D341Med (cell line): ENCODE measurements around the gene ZNF587B.
"Not testable (repeated sequence)": the region's sequence is repeated elsewhere in the genome, so short reads cannot be mapped to it uniquely, and the experiment has no call there.

Experiments
- DNase-seq: peaks from one replicate; pipeline ENCODE4 v3.0.0; 2012; ENCODE audit warnings: low spot score

Gene ZNF587B

DNA sequence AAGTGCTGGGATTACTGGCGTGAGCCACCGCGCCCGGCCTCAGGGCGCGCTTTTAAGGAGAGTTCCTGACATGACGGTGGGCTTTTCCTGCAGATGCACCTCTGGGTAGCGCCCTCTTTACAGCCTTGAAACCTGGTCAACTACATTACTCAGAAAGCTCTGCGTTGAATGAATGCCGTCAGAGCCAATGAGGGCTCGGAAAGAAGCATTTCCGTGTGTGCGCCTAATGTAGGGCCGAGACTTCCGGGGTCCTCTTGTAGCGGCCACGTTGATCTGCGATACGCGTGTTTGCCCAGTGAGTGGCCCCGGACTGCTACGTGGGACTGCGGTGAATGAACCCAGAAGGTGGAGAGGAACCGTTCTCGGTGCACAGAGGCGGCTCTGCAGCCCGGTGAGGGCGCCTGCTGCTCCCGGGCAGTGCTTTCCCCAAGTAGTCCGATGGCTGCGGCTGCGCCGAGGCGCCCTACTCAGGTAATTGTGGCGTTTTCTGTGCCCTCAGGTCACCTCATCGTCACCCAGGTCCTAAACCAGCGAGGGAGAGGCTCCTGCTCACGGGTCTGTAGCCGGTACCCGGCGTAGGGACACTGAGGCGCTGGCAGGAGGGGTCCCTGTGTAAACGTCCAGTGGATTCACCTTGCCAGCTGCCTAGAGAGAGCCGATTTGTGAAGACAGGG is 10.5 kb upstream of the ZNF587B start:
- peak; percentile 90 for DNase-seq

DNA sequence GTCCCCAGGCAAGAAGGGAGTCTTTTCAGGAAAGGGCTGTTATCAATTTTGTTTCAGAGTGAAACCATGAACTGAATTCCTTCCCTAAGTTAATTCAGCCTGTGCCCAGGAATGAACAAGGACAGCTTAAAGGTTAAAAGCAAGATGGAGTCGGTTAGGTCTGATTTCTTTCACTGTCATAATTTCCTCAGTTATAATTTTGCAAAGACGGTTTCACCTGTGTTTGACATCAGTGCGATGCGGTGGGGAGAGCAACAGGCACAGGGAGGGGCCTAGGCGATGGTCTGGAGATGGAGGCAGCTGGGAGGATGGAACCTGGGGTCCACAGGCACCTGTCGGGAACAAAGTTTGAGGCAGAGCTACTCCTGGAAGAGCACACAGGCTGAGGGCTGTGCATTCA is 9.5 kb upstream of the ZNF587B start:
- DNase-seq: no peak

DNA sequence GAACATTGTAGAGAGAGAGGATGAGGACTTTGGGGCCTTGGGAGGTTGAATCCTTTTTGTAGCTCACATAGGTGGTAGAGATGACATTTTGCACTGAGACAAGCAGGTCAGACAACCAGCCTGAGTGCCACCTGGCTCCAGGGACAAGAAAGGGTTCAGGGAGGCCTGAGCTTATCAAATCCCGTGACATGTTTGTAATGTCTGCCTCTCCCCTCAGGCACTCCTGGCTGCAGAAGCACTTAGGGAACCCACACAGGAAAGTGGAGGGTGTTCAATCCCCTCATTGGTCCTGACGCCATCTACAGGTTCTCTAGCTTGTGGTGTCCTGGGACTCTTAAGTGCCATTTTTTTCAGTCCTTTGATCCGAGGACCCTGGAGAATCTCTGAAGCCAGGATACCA is 9.0 kb upstream of the ZNF587B start:
- DNase-seq: not testable (repeated sequence)

DNA sequence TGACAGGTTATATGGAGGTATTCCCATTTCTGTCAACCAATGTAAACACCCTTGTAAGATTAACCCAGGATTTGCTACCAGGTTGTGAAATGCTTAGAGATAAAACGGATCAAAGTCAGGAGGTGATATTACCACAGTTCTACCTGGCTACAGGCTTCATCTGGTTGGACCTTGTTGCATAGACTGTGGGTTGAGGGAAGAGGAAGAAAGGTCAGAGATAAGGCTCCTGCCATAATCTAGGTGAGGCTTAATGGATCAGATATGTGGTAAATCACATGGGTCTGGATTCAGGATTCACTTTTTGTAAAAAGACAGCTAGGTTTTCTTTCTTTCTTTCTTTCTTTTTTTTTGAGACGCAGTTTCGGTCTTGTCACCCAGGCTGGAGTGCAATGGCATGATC is 8.6 kb upstream of the ZNF587B start:
- not testable (repeated sequence) for DNase-seq

DNA sequence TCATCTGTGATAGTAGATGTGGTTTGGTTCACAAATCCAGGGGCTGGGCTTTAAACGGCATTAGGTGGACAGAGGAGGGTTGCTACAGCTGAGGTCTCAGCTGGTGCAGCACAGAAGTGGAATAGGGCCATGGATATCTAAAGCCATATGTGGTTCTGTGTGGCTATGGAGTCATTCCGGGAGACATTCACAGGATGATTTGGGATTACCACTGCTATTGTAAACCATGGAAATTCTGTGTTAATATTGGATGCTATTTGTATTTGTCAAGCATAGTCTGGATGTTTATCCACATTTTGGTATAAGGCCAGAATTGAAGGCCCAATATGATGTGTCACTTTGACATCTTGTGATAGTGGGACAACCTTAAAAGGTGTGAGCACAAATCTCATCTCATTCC is 6.9 kb upstream of the ZNF587B start:
- DNase-seq: not testable (repeated sequence)

DNA sequence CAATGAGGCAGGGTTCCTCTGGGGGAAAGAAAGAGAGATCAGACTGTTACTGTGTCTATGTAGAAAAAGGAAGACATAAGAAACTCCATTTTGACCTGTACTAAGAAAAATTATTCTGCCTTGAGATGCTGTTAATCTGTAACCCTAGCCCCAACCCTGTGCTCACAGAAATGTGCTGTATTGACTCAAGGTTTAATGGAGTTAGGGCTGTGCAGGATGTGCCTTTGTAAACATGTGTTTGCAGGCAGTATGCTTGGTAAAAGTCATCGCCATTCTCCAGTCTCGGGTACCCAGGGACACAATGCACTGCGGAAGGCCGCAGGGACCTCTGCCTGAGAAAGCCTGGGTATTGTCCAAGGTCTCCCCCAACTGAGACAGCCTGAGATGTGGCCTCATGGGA is 6.5 kb upstream of the ZNF587B start:
- not testable (repeated sequence) for DNase-seq

DNA sequence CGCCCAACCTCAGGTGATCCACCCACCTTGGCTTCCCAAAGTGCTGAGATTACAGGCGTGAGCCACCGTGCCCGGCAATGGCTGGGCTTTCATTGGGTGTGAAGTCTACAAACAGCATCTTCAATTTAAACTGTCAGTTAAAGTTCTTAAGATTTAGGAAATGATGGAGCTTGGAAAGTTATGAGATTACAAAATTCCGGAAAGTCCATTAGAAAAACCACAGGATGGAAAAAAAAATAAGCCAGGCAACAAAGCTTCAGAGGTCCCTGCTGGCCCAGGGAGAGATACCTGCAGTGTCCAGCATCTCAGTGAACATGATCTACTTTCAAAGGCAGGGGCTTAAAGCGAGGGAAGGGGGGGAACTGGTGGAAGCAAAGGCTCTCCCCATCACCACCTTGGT is 4.6 kb upstream of the ZNF587B start:
- DNase-seq: no peak

DNA sequence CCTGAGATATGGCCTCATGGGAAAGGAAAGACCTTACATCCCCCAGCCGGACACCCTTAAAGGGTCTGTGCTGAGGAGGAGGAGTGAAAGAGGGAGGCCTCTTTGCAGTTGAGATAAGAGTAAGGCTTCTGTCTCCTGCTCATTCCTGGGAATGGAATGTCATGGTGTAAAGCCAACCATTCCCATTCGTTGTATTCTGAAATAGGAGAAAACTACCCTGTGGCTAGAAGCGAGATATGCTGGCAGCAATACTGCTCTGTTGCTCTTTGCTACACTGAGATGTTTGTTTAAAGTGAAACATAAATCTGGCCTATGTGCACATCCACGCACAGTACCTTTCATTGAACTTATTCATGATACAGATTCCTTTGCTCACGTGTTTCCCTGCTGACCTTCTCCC is 783 bp upstream of the ZNF587B start:
- no peak for DNase-seq

DNA sequence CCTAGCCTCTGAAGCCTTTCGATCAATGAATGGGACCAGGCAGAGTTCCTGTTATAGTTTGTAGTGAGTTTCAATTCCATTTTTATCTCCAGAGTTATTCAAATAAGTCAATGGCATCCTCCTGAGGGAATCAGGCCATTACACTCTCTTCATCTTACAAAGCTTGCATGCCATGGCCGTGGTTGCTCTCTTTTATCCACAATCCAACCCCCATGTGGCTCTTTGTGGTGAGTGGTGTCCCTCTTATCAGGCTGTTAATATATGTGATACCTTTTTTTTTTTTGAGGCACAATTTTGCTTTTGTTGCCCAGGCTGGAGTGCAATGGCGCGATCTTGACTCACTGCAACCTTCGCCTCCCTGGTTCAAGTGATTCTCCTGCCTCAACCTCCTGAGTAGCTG is 6.9 kb downstream of the ZNF587B start:
- not testable (repeated sequence) for DNase-seq

DNA sequence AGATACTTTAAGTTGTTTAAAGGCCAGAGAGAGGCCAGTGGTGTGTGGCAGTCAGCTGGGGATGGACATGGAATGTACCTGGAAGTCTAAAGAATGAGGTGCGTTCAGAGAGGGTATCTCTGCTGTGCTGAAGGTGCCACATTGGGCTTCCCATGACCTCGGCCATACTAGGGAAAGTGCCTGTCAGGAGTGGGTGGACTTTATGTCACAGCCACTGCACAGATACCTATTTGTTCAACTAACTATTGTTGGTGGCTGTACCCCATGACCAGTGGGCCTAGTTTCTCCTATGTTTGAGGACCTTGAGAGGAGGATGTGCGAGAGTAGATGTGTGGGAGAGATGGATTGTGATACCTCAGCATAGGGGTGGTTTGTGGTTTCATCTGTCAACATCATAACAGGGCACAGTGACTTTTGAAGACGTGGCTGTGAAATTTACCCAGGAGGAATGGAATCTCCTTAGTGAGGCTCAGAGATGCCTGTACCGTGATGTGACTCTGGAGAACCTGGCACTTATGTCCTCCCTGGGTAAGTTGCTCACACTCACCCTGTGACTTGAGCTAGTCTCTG is 8.6 kb downstream of the ZNF587B start:
- not testable (repeated sequence) for DNase-seq

DNA sequence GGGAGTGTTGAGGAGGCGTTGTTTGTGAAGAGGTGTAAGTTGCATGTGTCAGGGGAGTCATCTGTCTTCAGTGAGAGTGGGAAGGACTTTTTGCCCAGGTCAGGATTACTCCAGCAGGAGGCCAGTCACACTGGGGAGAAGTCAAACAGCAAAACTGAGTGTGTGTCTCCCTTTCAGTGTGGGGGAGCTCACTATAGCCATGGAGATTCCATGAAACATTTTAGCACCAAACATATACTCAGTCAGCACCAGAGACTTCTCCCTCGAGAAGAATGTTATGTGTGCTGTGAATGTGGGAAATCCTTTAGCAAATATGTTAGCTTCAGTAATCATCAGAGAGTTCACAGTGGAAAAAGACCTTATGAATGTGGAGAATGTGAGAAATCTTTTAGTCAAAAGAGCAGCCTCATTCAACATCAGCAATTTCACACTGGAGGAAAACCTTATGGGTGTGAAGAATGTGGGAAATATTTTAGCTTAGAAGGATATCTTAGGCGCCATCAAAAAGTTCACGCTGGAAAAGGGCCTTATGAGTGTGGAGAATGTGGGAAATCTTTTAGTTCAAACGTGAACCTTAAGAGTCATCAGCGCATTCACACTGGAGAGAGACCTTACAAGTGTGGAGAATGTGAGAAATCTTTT is 11.1 kb downstream of the ZNF587B start:
- no peak for DNase-seq

DNA sequence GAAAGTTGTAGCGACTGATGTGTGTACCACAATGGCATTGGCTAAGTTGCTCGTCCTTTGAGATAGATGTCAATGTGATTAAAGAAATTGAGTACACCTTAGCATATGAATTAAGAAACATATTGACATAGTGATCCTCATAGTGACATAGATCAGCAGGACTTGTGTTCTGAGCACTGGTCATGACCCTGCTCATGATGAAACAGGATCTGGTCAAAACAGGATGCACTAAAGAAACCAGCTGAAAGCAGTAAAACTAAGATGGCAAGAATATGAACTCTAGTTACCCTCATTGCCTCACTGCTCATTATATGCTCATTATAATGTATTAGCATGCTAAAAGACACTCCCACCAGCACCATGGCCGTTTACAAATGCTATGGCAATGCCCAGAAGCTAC is 17.1 kb downstream of the ZNF587B start:
- not testable (repeated sequence) for DNase-seq

DNA sequence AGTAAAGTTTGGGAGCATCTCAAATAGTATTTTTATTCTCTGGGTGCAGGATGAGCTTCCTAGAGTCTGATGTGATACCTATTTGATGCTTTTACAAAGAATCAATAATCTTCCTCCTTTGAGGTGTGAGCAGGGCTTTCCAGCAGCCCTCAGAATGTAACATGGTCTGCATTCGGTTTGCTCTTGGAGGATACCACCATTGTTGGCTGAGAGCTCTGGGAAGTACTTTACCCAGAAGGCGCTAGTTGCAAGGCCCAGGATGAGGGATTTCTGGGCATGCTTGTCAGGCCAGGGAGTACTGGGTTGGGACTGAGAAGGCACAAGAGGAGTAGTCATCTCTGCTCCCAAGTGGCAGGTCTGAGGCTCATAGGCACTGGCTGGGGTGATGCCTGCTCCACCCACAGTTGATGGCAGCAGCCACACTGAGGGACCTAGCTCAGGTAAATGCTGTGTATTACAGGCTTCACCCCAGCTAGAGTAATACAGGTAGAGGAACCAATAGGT is 19.1 kb downstream of the ZNF587B start:
- not testable (repeated sequence) for DNase-seq

DNA sequence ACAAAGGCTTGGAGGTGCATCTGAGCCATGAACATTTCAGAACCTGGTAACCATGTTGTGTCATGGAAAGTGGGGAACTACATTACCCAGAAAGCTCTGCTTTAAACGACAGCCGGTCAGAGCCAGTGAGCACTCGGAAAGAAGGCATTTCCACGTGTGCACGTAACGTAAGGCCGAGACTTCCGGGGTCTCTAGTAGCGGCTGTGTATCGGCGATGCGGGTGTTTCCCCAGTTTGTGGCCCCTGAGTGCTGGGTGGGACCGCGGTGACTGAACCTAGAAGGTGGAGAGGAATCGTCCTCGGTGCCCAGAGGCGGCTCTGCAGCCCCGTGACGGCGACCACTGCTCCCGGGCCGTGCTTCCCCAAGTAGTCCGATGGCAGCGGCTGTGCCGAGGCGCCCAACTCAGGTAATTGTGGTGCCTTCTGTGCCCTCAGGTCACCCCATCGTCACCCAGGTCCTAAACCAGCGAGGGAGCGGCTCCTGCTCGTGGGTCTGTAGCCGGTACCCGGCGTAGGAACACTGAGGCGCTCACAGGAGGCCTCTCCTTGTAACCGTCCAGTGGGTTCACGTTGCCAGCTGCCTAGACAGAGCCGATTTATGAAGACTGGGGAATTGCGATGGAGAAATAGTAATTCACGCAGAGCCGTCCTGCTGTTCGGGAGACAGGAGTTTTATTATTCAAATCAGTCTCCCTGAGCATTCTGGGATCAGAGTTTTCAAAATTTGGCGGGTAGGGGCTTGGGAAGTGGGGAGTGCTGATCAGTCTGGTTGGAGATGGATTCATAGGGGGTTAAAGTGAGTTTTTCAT is 19.8 kb downstream of the ZNF587B start, which contains the start of gene ZNF587:
ZNF587 (plus strand) TSS at position 194 of the 808 bp plus-strand sequence; CDS start at position 374, 180 bp downstream.
- DNase-seq: peak; percentile 80

DNA sequence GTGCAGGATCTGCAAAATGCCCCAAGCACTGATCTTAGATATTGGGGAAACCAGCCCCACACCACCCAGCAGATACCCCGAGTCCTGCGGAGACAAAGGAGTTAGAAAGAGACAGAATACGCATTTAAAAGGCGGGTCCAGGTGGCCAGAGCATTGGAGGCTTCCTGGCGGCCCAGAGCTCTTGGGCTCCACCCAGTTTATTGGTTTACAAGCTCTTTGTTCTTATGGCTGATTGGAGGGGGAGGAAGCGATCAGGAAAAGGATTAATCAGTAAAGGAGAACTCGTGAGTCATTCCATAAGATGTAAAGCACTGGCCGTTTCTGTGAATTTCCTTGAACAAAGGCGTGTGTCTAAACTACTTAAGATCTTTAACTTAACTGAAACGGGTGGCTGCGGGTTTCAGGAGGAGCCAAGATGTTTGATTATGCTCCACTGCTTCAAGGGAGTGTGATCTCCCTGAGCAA is 20.5 kb downstream of the ZNF587B start:
- peak; percentile 60 for DNase-seq

DNA sequence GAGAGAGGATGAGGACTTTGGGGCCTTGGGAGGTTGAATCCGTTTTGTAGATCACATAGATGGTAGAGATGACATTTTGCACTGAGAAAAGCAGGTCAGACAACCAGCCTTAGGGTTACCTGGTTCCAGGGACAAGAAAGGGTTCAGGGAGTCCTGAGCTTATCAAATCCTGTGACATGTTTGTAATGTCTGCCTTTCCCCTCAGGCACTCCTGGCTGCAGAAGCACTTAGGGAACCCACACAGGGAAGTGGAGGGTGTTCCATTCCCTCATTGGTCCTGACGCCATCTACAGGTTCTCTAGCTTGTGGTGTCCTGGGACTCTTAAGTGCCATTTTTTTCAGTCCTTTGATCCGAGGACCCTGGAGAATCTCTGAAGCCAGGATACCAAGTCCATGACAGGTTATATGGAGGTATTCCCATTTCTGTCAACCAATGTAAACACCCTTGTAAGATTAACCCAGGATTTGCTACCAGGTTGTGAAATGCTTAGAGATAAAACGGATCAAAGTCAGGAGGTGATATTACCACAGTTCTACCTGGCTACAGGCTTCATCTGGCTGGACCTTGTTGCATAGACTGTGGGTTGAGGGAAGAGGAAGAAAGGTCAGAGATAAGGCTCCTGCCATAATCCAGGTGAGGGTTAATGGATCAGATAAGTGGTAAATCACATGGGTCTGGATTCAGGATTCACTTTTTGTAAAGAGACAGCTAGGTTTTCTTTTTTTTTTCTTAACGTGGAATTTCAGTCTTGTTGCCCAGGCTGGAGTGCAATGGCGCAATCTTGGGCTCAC is 21.9 kb downstream of the ZNF587B start:
- DNase-seq: not testable (repeated sequence)

DNA sequence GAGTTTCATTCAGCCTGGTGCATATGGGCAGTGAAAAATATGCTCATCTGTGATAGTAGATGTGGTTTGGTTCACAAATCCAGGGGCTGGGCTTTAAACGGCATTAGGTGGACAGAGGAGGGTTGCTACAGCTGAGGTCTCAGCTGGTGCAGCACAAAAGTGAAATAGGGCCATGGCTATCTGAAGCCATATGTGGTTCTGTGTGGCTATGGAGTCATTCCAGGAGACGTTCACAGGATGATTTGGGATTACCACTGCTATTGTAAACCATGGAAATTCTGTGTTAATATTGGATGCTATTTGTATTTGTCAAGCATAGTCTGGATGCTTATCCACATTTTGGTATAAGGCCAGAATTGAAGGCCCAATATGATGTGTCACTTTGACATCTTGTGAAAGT is 24.0 kb downstream of the ZNF587B start:
- not testable (repeated sequence) for DNase-seq

DNA sequence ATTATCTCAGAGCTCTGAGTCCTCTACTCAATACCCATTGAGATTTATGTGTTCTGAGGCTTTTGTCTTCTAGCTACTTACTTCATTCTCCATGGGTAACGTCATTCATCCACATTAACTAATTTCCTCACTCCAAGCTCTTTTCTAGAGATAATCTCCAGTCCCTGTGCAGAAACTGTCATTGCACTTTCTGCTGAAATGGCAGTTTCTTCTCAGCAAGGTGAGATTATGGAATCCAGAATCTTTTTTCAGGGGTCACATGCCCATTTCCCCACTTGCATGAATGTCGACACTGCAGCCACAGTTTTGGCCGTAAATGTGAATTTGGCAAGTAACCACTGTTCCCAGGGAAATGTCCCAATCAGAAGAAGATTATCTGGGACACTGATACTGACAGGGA is 32.3 kb downstream of the ZNF587B start:
- not testable (repeated sequence) for DNase-seq

DNA sequence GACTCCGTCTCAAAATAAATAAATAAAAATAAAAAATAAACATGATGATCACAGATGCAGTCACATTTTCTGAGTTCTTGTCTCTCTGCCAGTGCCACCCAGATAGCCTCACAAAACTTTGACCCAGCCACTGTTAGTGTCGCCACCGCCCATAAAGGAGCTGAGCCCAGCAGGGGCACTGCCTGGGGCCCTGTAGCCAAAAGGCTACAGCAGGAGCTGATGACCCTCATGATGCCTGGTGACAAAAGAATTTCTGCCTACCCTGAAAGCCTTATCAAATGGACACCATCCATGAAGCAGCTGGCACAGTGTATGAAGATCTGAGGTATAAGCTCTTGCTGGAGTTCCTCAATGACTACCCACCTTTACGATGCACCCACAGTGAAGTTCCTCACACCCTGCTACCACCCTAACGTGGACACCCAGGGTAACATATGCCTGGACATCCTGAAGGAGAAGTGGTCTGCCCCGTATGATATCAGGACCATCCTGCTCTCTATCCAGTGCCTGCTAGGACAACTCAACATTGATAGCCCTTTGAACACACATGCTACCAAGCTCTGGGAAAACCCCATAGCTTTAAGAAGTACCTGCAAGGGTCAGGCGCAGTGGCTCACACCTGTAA is 37.9 kb downstream of the ZNF587B start:
- no peak for DNase-seq

DNA sequence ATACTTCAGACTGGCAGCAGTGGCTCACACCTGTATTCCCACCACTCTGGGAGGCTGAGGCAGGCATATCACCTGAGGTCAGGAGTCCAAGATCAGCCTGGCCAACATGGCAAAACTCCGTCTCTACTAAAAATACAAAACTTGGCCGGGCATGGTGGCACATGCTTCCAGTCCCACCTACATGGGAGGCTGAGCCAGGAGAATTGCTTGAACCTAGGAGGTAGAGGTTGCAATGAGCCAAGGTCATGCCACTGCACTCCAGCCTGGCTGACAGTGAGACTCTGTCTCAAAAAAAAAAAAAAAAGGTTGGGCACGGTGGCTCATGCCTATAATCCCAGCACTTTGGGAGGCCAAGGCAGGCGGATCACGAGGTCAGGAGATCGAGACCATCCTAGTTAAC is 39.6 kb downstream of the ZNF587B start:
- not testable (repeated sequence) for DNase-seq

DNA sequence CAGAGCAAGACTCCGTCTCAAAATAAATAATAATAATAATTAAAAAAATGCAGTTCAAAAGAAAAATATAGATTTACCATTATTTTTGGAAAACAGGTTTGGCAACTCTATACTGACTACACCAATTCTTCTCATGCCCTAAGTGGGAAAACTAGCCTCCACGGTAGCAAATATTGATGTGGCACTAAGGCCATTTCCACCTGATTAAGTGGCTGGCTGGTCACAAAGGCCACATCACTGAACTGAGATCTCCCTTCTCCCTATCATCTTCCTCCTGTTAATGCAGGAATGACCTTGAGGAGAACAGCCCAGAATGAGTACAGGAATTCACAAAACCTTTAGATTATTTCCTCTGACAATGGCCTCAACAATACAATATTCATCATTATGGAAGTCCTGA is 40.1 kb downstream of the ZNF587B start:
- no peak for DNase-seq
